ENCODE data around the gene ATP2C1. TPM values are rescaled to one million over a fixed set of nuclear protein-coding genes. Genes with fewer than 3 reads are reported as not detected.

Gene ATP2C1
- total and polyA plus RNA-seq, 9 of the 15 experiments (the other 6 are each of a cell fraction or from before 2014, with no cell fraction given), result 10.0 to 53.5 (median 27.9) TPM

- Histone ChIP-seq H3K79me2 (ENCODE audit: control insufficient read depth, insufficient read depth, low read length) (no peaks in the 10 kb centered on the region), H3K4me3 (no peak overlapping the region), H3K36me3 (ENCODE audit: control insufficient read depth, insufficient read depth, low read length) (peaks cover 39% of the 10 kb centered on the region), H3K27me3 (ENCODE audit: control insufficient read depth in 2 of 2, insufficient read depth in 2 of 2, low read length in 2 of 2) (no peaks in the 10 kb centered on the region), H4K20me1 (replicated peaks; ENCODE audit: control insufficient read depth, insufficient read depth, low read length) (no peaks in the 10 kb centered on the region), H3K27ac (ENCODE audit: extremely low read depth, low read depth, low read length) (no peak overlapping the region), H3K9me1 (ENCODE audit: control insufficient read depth, insufficient read depth, low read length) (no peaks in the 10 kb centered on the region), H3K9ac (ENCODE audit: insufficient read depth in 1 of 2, low read depth in 2 of 2, low read length in 2 of 2) (no peak overlapping the region), H3K4me1 (replicated peaks in 1 of 2; ENCODE audit: control insufficient read depth in 2 of 2, insufficient read depth in 2 of 2, low read length in 2 of 2) (no peaks in the 10 kb centered on the region), H2AFZ (ENCODE audit: low read depth, low read length) (no peak overlapping the region), H3K9me3 (replicated peaks; ENCODE audit: control insufficient read depth, insufficient read depth, low read depth, low read length) (no peaks in the 10 kb centered on the region), H3K4me2 (ENCODE audit: insufficient read depth, low read length) (no peak overlapping the region)
- ChIA-PET CTCF (ENCODE audit: low intra/inter-chr PET ratio) (no interaction called here), POLR2A (no interaction called here)
- in situ Hi-C loops (cut with MboI), result no loop called here
- no TSS peak for BruUV-seq (replicated peaks)
- ATAC-seq (no peak), DNase-seq (ENCODE audit: extremely low read depth in 1 of 4, low spot score in 3 of 4) (no peak), FAIRE-seq (no peak)
- WGBS (ENCODE audit: insufficient coverage, low coverage, missing lambda C conversion rate), result 92% methylated on average over 3 of the region's 3 CpGs
- TF ChIP-seq LEF1 (IDR thresholded peaks at IDR 0.05) (no peak), BRF1 (IDR thresholded peaks at IDR 0.05; ENCODE audit: borderline replicate concordance, extremely low read depth, insufficient read length) (no peak)
- intact Hi-C loops (cut with micrococcal nuclease), result no loop called here
Measured at GRCh38 chr3:130946882-130947281, 53.0 kb downstream of the ATP2C1 start.

GRCh38 chr3:130948001-130948773 is 54.3 kb downstream of the ATP2C1 start:
- Histone ChIP-seq H3K27ac (ENCODE audit: extremely low read depth, low read depth, low read length) (no peak overlapping the region), H3K9ac (ENCODE audit: insufficient read depth in 1 of 2, low read depth in 2 of 2, low read length in 2 of 2) (no peak overlapping the region), H3K9me3 (replicated peaks; ENCODE audit: control insufficient read depth, insufficient read depth, low read depth, low read length) (no peaks in the 10 kb centered on the region), H3K36me3 (ENCODE audit: control insufficient read depth, insufficient read depth, low read length) (peaks cover 36% of the 10 kb centered on the region), H3K4me3 (no peak overlapping the region), H2AFZ (ENCODE audit: low read depth, low read length) (no peak overlapping the region), H3K27me3 (ENCODE audit: control insufficient read depth in 2 of 2, insufficient read depth in 2 of 2, low read length in 2 of 2) (no peaks in the 10 kb centered on the region), H3K79me2 (ENCODE audit: control insufficient read depth, insufficient read depth, low read length) (no peaks in the 10 kb centered on the region), H3K4me2 (ENCODE audit: insufficient read depth, low read length) (no peak overlapping the region), H3K4me1 (replicated peaks in 1 of 2; ENCODE audit: control insufficient read depth in 2 of 2, insufficient read depth in 2 of 2, low read length in 2 of 2) (no peaks in the 10 kb centered on the region), H4K20me1 (replicated peaks; ENCODE audit: control insufficient read depth, insufficient read depth, low read length) (no peaks in the 10 kb centered on the region), H3K9me1 (ENCODE audit: control insufficient read depth, insufficient read depth, low read length) (no peaks in the 10 kb centered on the region)
- in situ Hi-C loops (cut with MboI) (no loop called here), intact Hi-C loops (cut with micrococcal nuclease) (no loop called here)
- WGBS (ENCODE audit: insufficient coverage, low coverage, missing lambda C conversion rate), result 100% methylated on average over 2 of the region's 2 CpGs
- no peak for DNase-seq (ENCODE audit: extremely low read depth in 1 of 4, low spot score in 3 of 4)
- BruUV-seq (replicated peaks), result no TSS peak
- ChIA-PET POLR2A (no interaction called here), CTCF (ENCODE audit: low intra/inter-chr PET ratio) (no interaction called here)
- ATAC-seq, result no peak
- no peak for FAIRE-seq
- TF ChIP-seq FUS (optimal IDR thresholded peaks at IDR 0.05; ENCODE audit: low read depth, low read length) (no peak), VEZF1 (CRISPR knock-in tag; IDR thresholded peaks at IDR 0.05) (no peak), XRCC5 (IDR thresholded peaks at IDR 0.05; ENCODE audit: low read depth, low read length) (no peak), ESRRA (IDR thresholded peaks at IDR 0.05; ENCODE audit: borderline replicate concordance, low read depth) (no peak), ZBTB26 (CRISPR knock-in tag; IDR thresholded peaks at IDR 0.05) (no peak), HDAC3 (IDR thresholded peaks at IDR 0.05; ENCODE audit: borderline replicate concordance, partially characterized antibody) (no peak), ZC3H11A (IDR thresholded peaks at IDR 0.05; ENCODE audit: low read depth, low read length) (no peak), BRF1 (IDR thresholded peaks at IDR 0.05; ENCODE audit: borderline replicate concordance, extremely low read depth, insufficient read length) (no peak)
- TF ChIP-seq, protein P1, sequence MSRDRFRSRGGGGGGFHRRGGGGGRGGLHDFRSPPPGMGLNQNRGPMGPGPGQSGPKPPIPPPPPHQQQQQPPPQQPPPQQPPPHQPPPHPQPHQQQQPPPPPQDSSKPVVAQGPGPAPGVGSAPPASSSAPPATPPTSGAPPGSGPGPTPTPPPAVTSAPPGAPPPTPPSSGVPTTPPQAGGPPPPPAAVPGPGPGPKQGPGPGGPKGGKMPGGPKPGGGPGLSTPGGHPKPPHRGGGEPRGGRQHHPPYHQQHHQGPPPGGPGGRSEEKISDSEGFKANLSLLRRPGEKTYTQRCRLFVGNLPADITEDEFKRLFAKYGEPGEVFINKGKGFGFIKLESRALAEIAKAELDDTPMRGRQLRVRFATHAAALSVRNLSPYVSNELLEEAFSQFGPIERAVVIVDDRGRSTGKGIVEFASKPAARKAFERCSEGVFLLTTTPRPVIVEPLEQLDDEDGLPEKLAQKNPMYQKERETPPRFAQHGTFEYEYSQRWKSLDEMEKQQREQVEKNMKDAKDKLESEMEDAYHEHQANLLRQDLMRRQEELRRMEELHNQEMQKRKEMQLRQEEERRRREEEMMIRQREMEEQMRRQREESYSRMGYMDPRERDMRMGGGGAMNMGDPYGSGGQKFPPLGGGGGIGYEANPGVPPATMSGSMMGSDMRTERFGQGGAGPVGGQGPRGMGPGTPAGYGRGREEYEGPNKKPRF (IDR thresholded peaks at IDR 0.05; ENCODE audit: low read depth, low read length), result no peak
